NCI-H1105 treated with DMSO at 0.1 percent for 48 hours (cell line): ENCODE data around the gene BCAS3.

ENCODE experiments used
- DNase-seq: peaks from one replicate; lab custom pipeline; 2025; lab: John Stamatoyannopoulos, UW

Gene BCAS3

DNA sequence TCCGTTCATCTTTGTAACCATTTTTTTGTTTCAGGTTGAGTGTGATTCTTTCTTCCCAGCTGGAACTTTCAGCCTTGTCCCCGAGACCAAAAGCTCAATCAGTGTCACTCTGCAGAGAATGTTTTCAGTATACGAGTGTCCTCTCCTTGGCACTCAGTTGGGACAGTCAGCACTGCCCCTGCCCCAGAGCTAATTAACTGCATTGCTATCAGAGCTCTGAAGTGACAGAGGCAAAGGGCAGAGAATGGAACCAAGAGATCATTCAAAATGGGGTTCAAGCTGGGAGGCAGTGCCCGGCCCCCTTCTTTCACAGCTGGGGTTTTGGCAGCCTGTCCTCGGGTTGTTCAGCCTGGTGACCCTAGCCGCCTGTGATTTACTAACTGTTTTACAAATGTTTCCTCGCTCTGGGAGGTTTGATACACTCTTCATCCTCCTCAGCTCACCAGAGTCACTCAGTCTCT lies 526.0 kb downstream of the BCAS3 start:
- DNase-seq, result no peak

DNA sequence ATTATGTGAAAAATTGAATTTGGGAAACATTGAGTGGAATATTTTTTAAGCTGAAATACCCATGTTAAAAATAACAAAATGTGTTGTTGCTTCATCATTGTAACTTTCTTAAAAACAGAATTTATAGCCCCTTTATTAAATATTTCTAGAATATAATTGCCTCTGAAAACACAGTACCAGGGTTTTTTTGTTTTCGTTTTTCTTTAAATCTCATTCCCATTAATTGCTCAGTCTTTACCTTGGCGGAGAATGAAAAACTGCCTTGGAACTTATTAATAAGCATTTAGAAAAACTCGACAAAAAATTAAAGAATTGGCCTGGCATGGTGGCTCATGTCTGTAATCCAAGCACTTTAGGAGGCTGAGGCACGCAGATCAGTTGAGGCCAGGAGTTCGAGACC lies 526.8 kb downstream of the BCAS3 start:
- no peak for DNase-seq

DNA sequence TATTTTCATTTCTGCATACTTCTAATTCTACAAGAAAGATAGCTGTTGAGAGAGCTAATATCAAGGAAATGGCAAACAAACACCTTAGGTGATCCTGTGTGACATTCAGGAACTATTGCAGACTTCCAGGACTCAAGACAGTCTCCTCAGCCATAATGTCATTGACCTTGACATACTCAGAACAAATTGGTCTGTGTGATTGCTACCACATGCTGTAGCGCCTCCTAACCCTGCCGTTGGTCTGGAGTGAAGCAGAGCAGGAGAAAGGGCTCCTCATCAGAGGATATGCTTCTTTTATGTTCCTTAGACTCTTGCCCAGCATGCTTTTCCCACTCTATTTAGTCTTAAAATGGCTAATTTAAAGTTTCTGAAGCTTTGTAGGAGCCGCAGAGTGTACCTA lies 527.8 kb downstream of the BCAS3 start:
- DNase-seq, result no peak

- no peak for DNase-seq
These were observed 528.3 kb downstream of the BCAS3 start for GRCh38 chr17:61205931-61206330.

- DNase-seq, result no peak
These were observed 529.3 kb downstream of the BCAS3 start for GRCh38 chr17:61206922-61207321.

- DNase-seq, result peak; percentile 47
These were observed 530.9 kb downstream of the BCAS3 start for GRCh38 chr17:61208301-61209105.

DNA sequence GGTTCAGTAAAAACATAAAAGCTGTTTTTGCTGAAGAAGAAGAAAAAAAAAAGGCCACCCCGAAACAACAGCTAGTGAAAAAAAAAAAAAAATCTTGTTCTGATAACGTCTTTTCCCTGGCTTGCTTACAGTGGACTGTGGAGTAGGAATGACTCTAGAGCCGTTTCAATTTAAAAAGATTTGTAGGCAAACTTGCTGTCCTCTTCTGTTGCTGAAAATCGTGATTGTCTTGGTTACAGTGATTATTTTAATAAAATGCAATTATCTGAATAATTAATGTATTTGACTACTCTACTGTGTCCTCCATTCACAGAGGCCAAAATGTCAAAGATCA lies 531.4 kb downstream of the BCAS3 start:
- DNase-seq, result no peak

GRCh38 chr17:61209525-61209924 lies 531.9 kb downstream of the BCAS3 start:
- no peak for DNase-seq

- no peak for DNase-seq
These were observed 533.6 kb downstream of the BCAS3 start for GRCh38 chr17:61211236-61211635.

DNA sequence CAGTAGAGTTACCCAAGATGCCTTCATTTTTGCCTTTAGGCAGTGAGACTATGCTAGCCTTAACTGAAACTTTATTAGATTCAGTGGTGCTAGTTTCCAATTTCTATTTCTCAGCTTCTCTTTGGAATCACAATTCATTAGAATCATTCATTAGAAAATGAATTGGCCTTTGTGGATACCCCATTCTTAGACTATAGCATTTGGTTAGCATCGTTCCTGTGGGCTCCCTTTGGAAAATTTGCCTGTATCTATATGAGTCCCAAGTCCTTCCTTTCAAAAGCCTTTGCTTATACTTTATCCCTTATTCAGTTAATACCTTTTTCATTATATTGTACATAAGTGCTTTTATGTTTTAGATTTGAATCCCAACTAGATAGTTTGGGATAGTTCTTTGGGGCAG lies 535.0 kb downstream of the BCAS3 start:
- no peak for DNase-seq

DNA sequence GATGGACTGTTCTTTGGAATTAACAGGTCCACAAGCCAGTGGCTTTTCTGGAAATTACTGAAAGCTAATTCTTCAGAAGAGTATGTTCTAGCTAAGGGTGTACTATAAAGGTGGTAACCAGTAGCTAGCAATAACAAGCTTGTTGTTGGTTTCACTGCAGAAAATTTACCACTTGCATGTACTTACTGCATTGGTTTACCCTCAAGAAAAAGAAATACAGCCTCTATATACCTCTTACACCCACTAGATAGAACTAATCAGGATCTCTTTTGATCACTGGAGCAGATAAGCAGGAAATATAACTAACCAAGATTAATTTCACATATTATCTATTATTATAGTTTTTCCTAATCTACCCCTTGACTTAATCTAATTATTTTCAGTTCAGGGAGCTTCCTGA lies 537.1 kb downstream of the BCAS3 start:
- no peak for DNase-seq

GRCh38 chr17:61216066-61216465 lies 538.4 kb downstream of the BCAS3 start:
- DNase-seq, result no peak

GRCh38 chr17:61217878-61218437 lies 540.3 kb downstream of the BCAS3 start:
- no peak for DNase-seq

- DNase-seq, result no peak
These were observed 540.8 kb downstream of the BCAS3 start for GRCh38 chr17:61218438-61218837.

DNA sequence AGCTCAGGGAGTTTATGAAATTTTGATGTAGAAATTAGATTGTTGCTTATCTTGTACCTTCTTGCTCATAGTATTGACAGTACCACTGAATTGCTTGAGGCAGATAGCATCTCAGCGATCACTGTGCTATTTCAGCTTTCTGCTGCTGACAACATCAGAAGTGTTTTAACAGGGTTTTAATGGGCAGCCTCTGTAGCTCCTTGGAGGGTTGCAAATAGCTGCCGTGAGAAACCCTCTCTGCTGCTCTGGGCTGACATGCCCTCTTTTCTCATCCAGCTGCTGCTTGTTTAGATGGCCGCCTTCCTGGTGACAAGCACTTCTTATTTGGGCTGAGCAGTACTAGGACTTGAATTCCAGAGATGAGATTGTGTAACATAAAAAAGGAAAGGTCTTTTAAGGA lies 541.8 kb downstream of the BCAS3 start:
- no peak for DNase-seq

- no peak for DNase-seq
These were observed 543.5 kb downstream of the BCAS3 start for GRCh38 chr17:61221181-61221580.

DNA sequence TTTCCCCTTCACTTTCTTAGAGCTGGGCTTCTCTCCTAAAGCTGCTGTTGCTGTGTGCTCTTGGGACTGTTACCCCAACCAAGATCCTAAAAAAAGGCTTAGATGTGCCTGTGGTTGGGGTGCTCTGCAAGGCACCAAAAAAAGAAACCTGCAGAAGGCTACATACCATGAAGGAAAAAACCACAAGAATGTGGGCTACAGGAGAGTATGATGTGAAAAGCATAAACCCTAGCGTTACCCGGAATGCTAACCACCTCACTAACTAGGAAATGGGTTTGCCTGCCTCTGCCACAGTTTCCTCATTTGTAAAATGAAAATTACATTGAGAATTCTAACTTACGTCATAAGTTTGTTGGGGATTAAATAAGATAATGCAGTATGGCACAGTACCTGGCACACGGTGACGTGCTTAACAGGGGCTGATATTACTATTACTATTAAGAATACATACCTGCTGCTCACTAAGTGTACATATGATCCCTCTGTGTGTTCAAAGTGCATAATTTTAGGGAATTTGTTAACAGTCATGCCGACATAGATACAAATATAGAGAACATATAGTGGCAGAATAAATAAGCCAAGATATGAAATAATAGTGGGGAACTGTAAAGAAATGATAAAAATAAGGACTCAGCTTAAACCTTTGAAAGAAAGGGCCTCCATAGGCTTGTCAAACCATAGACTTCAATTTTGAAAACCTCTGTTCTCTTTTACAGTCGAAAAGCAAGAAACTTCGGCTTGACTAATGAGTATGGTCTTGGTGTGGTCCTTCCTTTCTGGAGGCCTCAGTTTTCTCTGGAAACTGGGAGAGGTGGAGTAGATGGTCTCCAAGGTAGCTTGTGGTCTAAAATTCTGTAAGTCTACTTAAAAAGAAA lies 544.2 kb downstream of the BCAS3 start:
- no peak for DNase-seq

GRCh38 chr17:61223725-61224124 lies 546.1 kb downstream of the BCAS3 start:
- no peak for DNase-seq

DNA sequence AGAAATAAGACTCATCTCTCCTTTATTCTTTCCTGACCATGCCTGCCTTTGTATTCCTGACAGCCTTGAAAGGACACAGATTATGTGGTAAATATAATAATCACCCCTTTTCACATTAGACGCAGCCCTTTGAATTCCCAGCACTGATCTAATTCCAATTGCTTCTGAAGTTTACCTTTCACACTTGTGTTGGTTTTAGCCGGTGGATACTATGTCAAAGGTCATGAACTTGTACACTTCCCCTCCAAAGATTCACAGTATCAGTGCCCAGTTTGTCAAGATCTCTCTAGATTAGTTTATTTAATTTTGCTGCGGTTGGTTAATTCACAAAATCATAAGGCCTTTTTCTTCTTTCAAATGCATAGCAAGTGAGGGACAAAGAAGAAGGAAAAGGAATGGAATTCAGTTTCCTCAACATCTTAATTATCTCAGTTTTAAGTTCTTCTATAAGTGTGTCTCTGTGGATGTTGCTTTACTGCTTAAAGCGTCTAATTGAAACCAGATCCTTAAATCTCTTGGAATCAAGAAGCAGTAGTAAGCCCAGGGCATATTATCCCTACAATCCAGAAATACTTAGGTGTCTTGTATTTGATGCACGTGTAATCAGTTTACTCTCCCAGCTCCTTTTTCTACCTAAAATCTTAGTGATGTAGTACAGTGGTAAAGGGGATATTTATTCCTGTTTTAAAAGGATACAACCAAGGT lies 547.7 kb downstream of the BCAS3 start:
- DNase-seq, result no peak

- DNase-seq, result no peak
These were observed 550.2 kb downstream of the BCAS3 start for GRCh38 chr17:61227866-61228265.

DNA sequence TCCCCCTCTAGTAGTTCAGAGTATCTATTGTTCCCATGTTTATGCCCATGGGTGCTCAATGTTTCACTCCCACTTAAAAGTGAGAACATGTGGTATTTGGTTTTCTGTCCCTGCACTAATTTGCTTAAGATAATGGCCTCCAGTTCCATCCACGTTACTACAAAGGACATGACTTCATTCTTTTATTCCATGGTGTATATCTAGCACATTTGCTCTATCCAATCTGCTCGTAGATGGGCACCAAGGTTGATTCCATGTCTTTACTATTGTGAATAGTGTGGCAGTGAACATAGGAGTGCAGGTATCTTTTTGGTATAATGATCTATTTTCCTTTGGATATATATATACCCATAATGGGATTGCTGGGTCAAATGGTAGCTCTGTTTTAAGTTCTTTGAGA lies 552.8 kb downstream of the BCAS3 start:
- DNase-seq, result no peak
